MCF 10A (cell line): ENCODE results near the gene RFXANK. TPM values are rescaled to one million over a fixed set of nuclear protein-coding genes. Genes with fewer than 3 reads are reported as not detected.

ENCODE experiments used
- BruUV-seq: library from RNA; stranded (reverse); fragments of 400-500 nt; replicated peaks from 2 replicates; lab custom pipeline; 2021; lab: Mats Ljungman, UMichigan
- CTCF ChIA-PET: fragments of 300-600 bp; sonication (Branson Sonifier 250); formaldehyde crosslinking; extraction: SDS; loops from one replicate; lab custom pipeline; 2021; ENCODE audit warnings: antibody characterized with exemption, inconsistent platforms; lab: Yijun Ruan, JAX
- POLR2A ChIA-PET: fragments of 300-600, 350-650 bp; sonication (Branson Sonifier 250); formaldehyde crosslinking; extraction: SDS; loops from one replicate; lab custom pipeline; 2020; ENCODE audit warnings: antibody characterized with exemption, inconsistent platforms; lab: Yijun Ruan, JAX
- DNase-seq: peaks from one replicate; pipeline ENCODE4 v3.0.0-alpha.2; 2018; ENCODE audit not compliant: unreplicated experiment
- H3K27ac Mint-ChIP-seq: one replicate; pipeline ENCODE4 v1.8.0; 2022; ENCODE audit warnings: mild to moderate bottlenecking, low read depth, mixed read lengths; ENCODE audit not compliant: unreplicated experiment
- H3K27me3 Mint-ChIP-seq: one replicate; pipeline ENCODE4 v1.8.0; 2022; ENCODE audit warnings: mixed read lengths; ENCODE audit not compliant: insufficient read depth, unreplicated experiment
- H3K36me3 Mint-ChIP-seq: one replicate; pipeline ENCODE4 v1.8.0; 2022; ENCODE audit warnings: mild to moderate bottlenecking, moderate library complexity, mixed read lengths; ENCODE audit not compliant: insufficient read depth, unreplicated experiment
- H3K4me1 Mint-ChIP-seq: one replicate; pipeline ENCODE4 v1.8.0; 2022; ENCODE audit warnings: mixed read lengths; ENCODE audit not compliant: insufficient read depth, unreplicated experiment
- H3K4me3 Mint-ChIP-seq: one replicate; pipeline ENCODE4 v1.8.0; 2022; ENCODE audit warnings: mild to moderate bottlenecking, moderate library complexity, mixed read lengths; ENCODE audit not compliant: unreplicated experiment
- H3K9me3 Mint-ChIP-seq: one replicate; pipeline ENCODE4 v1.8.0; 2022; ENCODE audit warnings: mixed read lengths; ENCODE audit not compliant: unreplicated experiment
- CTCF ChIP-seq: fragments of 200-600 bp; IDR thresholded peaks from one replicate; pipeline ENCODE4 v1.8.0; 2022; ENCODE audit warnings: antibody characterized with exemption, mild to moderate bottlenecking; ENCODE audit not compliant: unreplicated experiment
- intact Hi-C: fragments of 100-400 bp; cut with micrococcal nuclease; formaldehyde crosslinking; loops from 2 replicates; pipeline ENCODE4 v1.14.1; 2022
- total RNA-seq: library from RNA; stranded (reverse); gene quantifications from 2 replicates; pipeline ENCODE4 v1.2.3, GENCODE V29; 2022

Gene RFXANK
- total RNA-seq, 1 experiment from 2014 or later = 118 TPM

GRCh38 chr19:19201697-19202630, 9.9 kb downstream of the RFXANK start:
- H3K4me1 Mint-ChIP-seq = peaks cover 3% of the 10 kb centered on the region
- CTCF ChIA-PET = interaction anchor here (0.6 to 1.4 kb wide), 6 partner anchors 8 to 149 kb away, joined by 3 to 6 read pairs (median 4); no protein-coding TSS in a partner anchor
- POLR2A ChIA-PET = interaction anchor here (0.9 to 3.3 kb wide), 3 partner anchors 9 to 140 kb away, joined by 3 to 64 read pairs (median 7); partner anchors contain the start of genes BORCS8 and RFXANK

GRCh38 chr19:19202707-19203011, 10.6 kb downstream of the RFXANK start:
- TF ChIP-seq CTCF = no peak
- CTCF ChIA-PET = interaction anchor here (0.6 to 1.4 kb wide), 6 partner anchors 8 to 198 kb away, joined by 3 to 6 read pairs (median 4); partner anchors contain the start of genes BORCS8 and RFXANK
- intact Hi-C loops = no loop called here
- H3K4me1 Mint-ChIP-seq = peaks cover 10% of the 10 kb centered on the region
- H3K9me3 Mint-ChIP-seq = no peaks in the 10 kb centered on the region
- POLR2A ChIA-PET = interaction anchor here (0.9 to 3.3 kb wide), 6 partner anchors 10 to 201 kb away, joined by 3 to 64 read pairs (median 4); partner anchors contain the start of genes BORCS8 and RFXANK
- no peak for DNase-seq
- peak overlapping the region; percentile 88 for H3K27ac Mint-ChIP-seq
- H3K4me3 Mint-ChIP-seq = peak overlapping the region; percentile 85
- BruUV-seq = TSS peak; percentile 23
- H3K27me3 Mint-ChIP-seq = no peaks in the 10 kb centered on the region
- H3K36me3 Mint-ChIP-seq = peaks cover 26% of the 10 kb centered on the region

More at GRCh38 chr19:19201697-19202630, 9.9 kb downstream of the RFXANK start:
- peak overlapping the region; percentile 85 for H3K4me3 Mint-ChIP-seq
- no peaks in the 10 kb centered on the region for H3K9me3 Mint-ChIP-seq
- DNase-seq = no peak
- peak overlapping the region; percentile 88 for H3K27ac Mint-ChIP-seq
- H3K36me3 Mint-ChIP-seq = peaks cover 31% of the 10 kb centered on the region
- intact Hi-C loops = no loop called here
- no peaks in the 10 kb centered on the region for H3K27me3 Mint-ChIP-seq
- BruUV-seq = no TSS peak
- no peak for TF ChIP-seq CTCF

GRCh38 chr19:19203012-19203856, 11.2 kb downstream of the RFXANK start, which contains the start of gene NR2C2AP:
Gene NR2C2AP (minus strand): TSS chr19:19203414. CDS start chr19:19203060, 354 bp downstream.
- Mint-ChIP-seq H3K27me3 (no peaks in the 10 kb centered on the region), H3K4me3 (peak within 1 kb of the TSS; percentile 85), H3K9me3 (no peaks in the 10 kb centered on the region), H3K27ac (peak within 1 kb of the TSS; percentile 88), H3K36me3 (peaks cover 21% of the 10 kb centered on the region), H3K4me1 (peaks cover 13% of the 10 kb centered on the region)
- peak; percentile 93 for DNase-seq
- BruUV-seq = TSS peak; percentile 82
- CTCF ChIA-PET = interaction anchor here (0.6 to 1.4 kb wide), 7 partner anchors 9 to 198 kb away, joined by 3 to 6 read pairs (median 4); partner anchors contain the start of genes BORCS8 and RFXANK
- intact Hi-C loops = no loop called here
- TF ChIP-seq CTCF = no peak
- POLR2A ChIA-PET = interaction anchor here (0.9 to 3.3 kb wide), 8 partner anchors 10 to 286 kb away, joined by 3 to 64 read pairs (median 4); partner anchors contain the start of genes BORCS8, GATAD2A and RFXANK
